Frontal cortex (tissue), 4 donors: ENCODE results near the gene ADAP2. TPM values are rescaled to one million over a fixed set of nuclear protein-coding genes. Genes with fewer than 3 reads are reported as not detected.
A peak's percentile ranks its signal among the peaks of the same experiment; 100 is the strongest.

ENCODE experiments used
- DNase-seq, 2 donors: peaks; one replicate each; pipeline ENCODE4 v3.0.0; 2012; ENCODE audit warnings: low spot score in 2 of 2
- FAIRE-seq: peaks from 2 replicates; lab custom pipeline; 2012; peaks lifted over from hg19 to GRCh38; lab: Jason Lieb, UNC
- small RNA-seq: library from RNA; depleted of rRNA; stranded (forward); fragments of <200 nt; gene quantifications from one replicate; pipeline ENCODE3, GENCODE V24; 2014
- total RNA-seq: library from RNA; depleted of rRNA; stranded (reverse); fragments of >200 nt; gene quantifications from one replicate; pipeline ENCODE4 v1.2.3, GENCODE V29; 2014
- donor health status: control.
- donor health status: control.
- donor health status: control.

The ADAP2 gene
- total RNA-seq, 1 donor from 2014 or later = 4.1 TPM

DNA sequence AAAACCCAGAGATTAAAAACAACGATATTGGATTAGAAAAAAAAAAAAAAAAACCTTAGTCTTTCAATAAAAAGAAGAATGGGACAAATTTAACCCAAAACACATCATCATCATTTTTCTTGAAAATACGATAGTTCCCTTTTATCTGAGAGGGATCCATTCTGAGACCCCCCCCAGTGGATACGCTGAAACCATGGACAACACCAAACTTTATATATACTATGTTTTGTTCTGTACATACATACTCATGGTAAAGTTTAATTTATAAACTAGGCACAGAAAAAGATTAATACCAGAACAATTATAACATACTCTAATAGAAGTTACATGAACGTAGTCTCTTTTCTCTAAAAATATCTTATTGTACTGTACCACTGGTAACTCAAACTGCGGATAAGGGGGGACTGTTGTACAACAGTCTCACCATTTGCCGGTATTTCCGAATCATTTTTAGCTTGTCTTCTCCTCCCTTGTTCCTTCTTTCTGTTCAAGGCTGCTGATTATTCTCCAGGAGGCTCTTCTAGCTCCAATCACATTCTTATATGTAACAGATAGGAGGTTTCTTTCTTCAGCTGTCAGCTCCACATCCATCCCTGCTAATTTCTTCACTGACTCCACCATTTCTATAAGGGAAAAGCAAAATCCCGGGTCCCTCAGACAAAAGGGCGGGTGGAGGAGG, 86.1 kb downstream of the ADAP2 start:
- FAIRE-seq (no peak), DNase-seq (no peak)

DNA sequence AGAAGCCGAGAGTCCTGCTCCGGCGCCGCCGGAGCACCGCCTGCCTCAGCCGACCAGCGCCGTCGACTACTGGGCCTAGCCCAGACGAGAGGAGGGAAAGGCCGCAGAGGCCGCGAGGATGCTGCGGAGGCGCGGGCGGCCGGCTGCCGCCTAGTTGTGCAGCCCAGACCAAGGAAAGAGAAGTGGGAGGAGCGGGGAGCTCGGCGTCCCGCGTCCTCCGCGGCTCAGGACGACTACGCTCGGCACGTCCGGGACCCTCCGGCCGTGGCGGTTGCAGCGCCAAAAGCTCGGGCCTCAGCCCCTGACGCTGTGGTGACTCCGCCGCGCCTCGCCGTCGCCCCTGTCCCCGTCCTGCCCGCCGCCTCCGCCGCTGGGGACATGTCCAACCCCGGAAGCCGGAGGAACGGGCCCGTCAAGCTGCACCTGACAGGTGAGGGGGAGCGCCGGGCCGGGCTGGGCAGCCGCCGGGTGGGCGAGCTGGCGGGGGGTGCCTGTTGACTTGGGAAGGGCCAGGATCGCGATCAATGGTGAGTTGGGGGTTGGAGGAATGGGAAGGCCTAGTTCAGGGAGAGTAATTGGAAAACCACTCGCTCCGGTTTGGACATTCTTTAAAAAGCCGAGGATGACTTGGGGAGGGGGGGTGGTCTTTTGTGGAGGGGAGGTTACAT, 86.8 kb downstream of the ADAP2 start:
- no peak for FAIRE-seq
- DNase-seq = peak; percentile 47 to 52

Small RNA genes within 50 kb of the gene (small RNA-seq; reads per million reads assigned to genes)
- gene AC138207.3 (not detected), gene RN7SL138P (not detected)

Other genes with a start within 250 kb of the ADAP2 start
- gene CRLF3, start 97.3 kb upstream of the ADAP2 start, total RNA-seq = 15.1 TPM
- 8.6 TPM for gene ATAD5, start 90.0 kb upstream of the ADAP2 start, total RNA-seq
- gene TEFM, start 15.7 kb upstream of the ADAP2 start, total RNA-seq = 13.0 TPM
- gene RNF135, start 49.1 kb downstream of the ADAP2 start, total RNA-seq = 1.2 TPM
- gene NF1, start 173.0 kb downstream of the ADAP2 start, total RNA-seq = 96.6 TPM